ENCODE results near the gene SPTBN5. TPM values are rescaled to one million over a fixed set of nuclear protein-coding genes. Genes with fewer than 3 reads are reported as not detected.

Gene SPTBN5
- total and polyA plus RNA-seq, 3 donors from 2014 or later: 1.4 to 3.1 (median 1.4) TPM

GRCh38 chr15:41798607-41799487, 95.0 kb downstream of the SPTBN5 start:
- no peak for DNase-seq
- H3K36me3 ChIP-seq (ENCODE audit: low read depth, missing control alignments): no peaks in the 10 kb centered on the region
- H3K4me1 ChIP-seq: peaks cover 33% of the 10 kb centered on the region
- no peak for TF ChIP-seq CTCF (IDR thresholded peaks at IDR 0.05)
- no peak for TF ChIP-seq POLR2A (IDR thresholded peaks at IDR 0.05)
- H3K9me3 ChIP-seq: no peaks in the 10 kb centered on the region
- intact Hi-C loops (cut with DNase I; ENCODE audit: low total_unique reads): no loop called here
- no peaks in the 10 kb centered on the region for H3K27me3 ChIP-seq
- no peak overlapping the region for H3K4me3 ChIP-seq
- no peak overlapping the region for H3K27ac ChIP-seq
- WGBS, 2 donors: 58 to 71% methylated on average over 9 of the region's 9 CpGs

Small RNAs within 50 kb of the gene (microRNA-seq; reads per million reads assigned to microRNA genes)
- gene MIR4310 (ENCODE audit: borderline number of aligned reads in 2 of 2, borderline replicate concordance in 1 of 2): 0 reads per million in 2 donors

Small RNAs within 50 kb of the gene (small RNA-seq; reads per million reads assigned to genes)
- 0 reads per million in 2 donors for gene JMJD7-PLA2G4B
- 0 reads per million in 2 donors for gene MIR4310
- gene RNA5SP393: 0 reads per million in 2 donors

Other genes starting within 250 kb of the SPTBN5 start
- gene MGA, start 233.6 kb downstream of the SPTBN5 start, total RNA-seq: 10 to 100 TPM; 78.1 to 90.2 TPM
- 20.3 TPM for gene MGA, start 233.6 kb downstream of the SPTBN5 start, polyA plus RNA-seq (ENCODE audit: insufficient read depth, low read depth, low replicate concordance)
- gene MAPKBP1, start 119.6 kb downstream of the SPTBN5 start, total RNA-seq: 100 to 1,000 TPM; 156 to 159 TPM
- gene MAPKBP1, start 119.6 kb downstream of the SPTBN5 start, polyA plus RNA-seq (ENCODE audit: insufficient read depth, low read depth, low replicate concordance): 76.2 TPM
- 10 to 100 TPM; 18.6 to 21.6 TPM for gene JMJD7, start 66.0 kb downstream of the SPTBN5 start, total RNA-seq
- gene JMJD7, start 66.0 kb downstream of the SPTBN5 start, polyA plus RNA-seq (ENCODE audit: insufficient read depth, low read depth, low replicate concordance): 10.5 TPM
- 10 to 100 TPM; 16.4 to 16.6 TPM for gene PLA2G4B, start 55.2 kb downstream of the SPTBN5 start, total RNA-seq
- 7.4 TPM for gene PLA2G4B, start 55.2 kb downstream of the SPTBN5 start, polyA plus RNA-seq (ENCODE audit: insufficient read depth, low read depth, low replicate concordance)
- gene EHD4, start 78.5 kb upstream of the SPTBN5 start, total RNA-seq: 10 to 100 TPM in 1 of 2 donors, 1 to 10 TPM in 1; 9.4 to 10.2 TPM
- 8.0 TPM for gene EHD4, start 78.5 kb upstream of the SPTBN5 start, polyA plus RNA-seq (ENCODE audit: insufficient read depth, low read depth, low replicate concordance)
- under 1 TPM; 0.31 to 0.71 TPM for gene PLA2G4E, start 127.0 kb upstream of the SPTBN5 start, total RNA-seq
- 0.67 TPM for gene PLA2G4E, start 127.0 kb upstream of the SPTBN5 start, polyA plus RNA-seq (ENCODE audit: insufficient read depth, low read depth, low replicate concordance)
- under 1 TPM; 0.16 to 0.43 TPM for gene PLA2G4D, start 200.5 kb upstream of the SPTBN5 start, total RNA-seq
- 0.11 TPM for gene PLA2G4D, start 200.5 kb upstream of the SPTBN5 start, polyA plus RNA-seq (ENCODE audit: insufficient read depth, low read depth, low replicate concordance)

Measured in testis (tissue), 3 donors.